SJCRH30 (cell line): ENCODE measurements around the gene CALCOCO1. TPM values are rescaled to one million over a fixed set of nuclear protein-coding genes. Genes with fewer than 3 reads are reported as not detected.

Source experiments
- DNase-seq, 2 experiments: peaks; one replicate each; pipeline ENCODE4 v3.0.0-alpha.2; 2015 to 2020
- H3K27ac ChIP-seq: fragments of 250-450 bp; sonication (Bioruptor Pico); 2 replicates; pipeline ENCODE4 v1.5.1; 2020; ENCODE audit warnings: mild to moderate bottlenecking, moderate library complexity
- H3K27me3 ChIP-seq: fragments of 250-450 bp; sonication (Bioruptor Pico); 2 replicates; pipeline ENCODE4 v1.5.1; 2020; ENCODE audit warnings: mild to moderate bottlenecking, moderate library complexity
- H3K36me3 ChIP-seq: fragments of 250-450 bp; sonication (Bioruptor Pico); 2 replicates; pipeline ENCODE4 v1.5.1; 2020; ENCODE audit warnings: mild to moderate bottlenecking, moderate library complexity
- H3K4me1 ChIP-seq: fragments of 250-450 bp; sonication (Bioruptor Pico); 2 replicates; pipeline ENCODE4 v1.5.1; 2020; ENCODE audit warnings: mild to moderate bottlenecking, moderate library complexity
- H3K4me3 ChIP-seq: fragments of 250-450 bp; sonication (Bioruptor Pico); 2 replicates; pipeline ENCODE4 v1.5.1; 2020; ENCODE audit warnings: mild to moderate bottlenecking, moderate library complexity
- H3K9me3 ChIP-seq: fragments of 250-450 bp; sonication (Bioruptor Pico); replicated peaks from 2 replicates; pipeline ENCODE4 v1.5.1; 2020; ENCODE audit warnings: mild to moderate bottlenecking, moderate library complexity
- total RNA-seq: library from RNA; depleted of rRNA; stranded (reverse); fragments of >200 nt; shearing (Covaris generic); gene quantifications from 2 replicates; pipeline ENCODE4 v1.2.3, GENCODE V29; 2014

CALCOCO1 gene
- total RNA-seq, 1 experiment from 2014 or later: 20.3 TPM

DNA sequence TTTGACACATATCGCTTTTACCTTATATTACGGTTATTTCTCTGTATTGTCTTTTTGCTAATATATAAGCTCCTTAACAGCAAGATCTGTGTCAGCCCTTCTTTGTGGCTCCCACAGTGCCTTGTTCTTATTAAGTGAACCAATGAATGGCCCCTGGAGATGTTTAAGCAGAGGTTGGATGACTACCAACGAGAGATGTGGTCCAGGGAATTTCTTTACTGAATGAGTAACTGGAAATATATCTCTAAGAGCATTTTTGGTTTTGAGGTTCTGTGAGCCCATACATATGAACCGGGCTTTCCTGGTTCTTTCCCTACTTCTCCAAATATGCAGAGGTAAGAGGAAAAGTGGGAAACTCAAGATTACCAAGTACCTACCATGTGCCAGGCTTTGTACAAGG, 23.5 kb downstream of the CALCOCO1 start:
- Histone ChIP-seq H3K36me3 (no peaks in the 10 kb centered on the region), H3K4me1 (no peaks in the 10 kb centered on the region), H3K4me3 (no peak overlapping the region), H3K9me3 (no peaks in the 10 kb centered on the region), H3K27ac (no peak overlapping the region), H3K27me3 (no peaks in the 10 kb centered on the region; the same call in none of the 2 replicates)
- no peak for DNase-seq

DNA sequence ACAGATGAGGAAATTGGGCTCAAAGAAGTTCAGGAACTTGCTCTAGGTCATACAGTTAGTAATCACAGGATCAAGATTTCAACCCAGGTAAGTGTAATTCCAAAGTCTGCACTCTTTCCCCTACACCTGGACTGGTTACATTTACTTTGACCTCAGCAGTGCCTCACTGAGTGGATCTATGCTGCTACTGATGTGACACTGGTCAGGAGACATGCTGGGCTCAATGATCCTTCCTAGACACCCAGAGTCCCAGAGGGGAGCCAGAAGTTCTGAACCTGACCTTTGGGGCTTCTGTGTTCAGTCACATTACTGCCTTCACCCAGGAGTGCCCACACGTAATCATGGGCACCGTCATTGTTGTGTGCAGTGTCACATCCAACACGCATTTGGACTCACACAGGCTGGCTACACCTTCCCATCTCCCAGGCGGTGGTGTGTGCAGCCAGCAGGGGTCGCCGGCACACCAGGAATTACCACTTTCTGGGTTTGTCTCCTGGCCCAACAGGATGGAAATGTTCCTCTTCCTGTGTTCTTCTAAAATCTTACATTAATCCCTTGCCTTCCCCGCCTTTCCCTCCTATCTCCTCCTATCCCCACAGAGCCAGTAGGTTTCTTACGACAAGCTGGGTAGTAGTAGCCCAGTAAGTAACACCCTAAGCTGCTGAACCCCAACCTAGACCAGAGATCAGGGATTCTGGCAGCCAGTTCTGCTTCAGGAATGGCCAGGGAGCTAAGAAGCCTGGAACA, 25.6 kb downstream of the CALCOCO1 start:
- no peaks in the 10 kb centered on the region; the same call in none of the 2 replicates for H3K27me3 ChIP-seq
- no peaks in the 10 kb centered on the region for H3K4me1 ChIP-seq
- peak; percentile 58 to 76 for DNase-seq
- H3K27ac ChIP-seq: no peak overlapping the region
- no peaks in the 10 kb centered on the region for H3K36me3 ChIP-seq
- no peak overlapping the region for H3K4me3 ChIP-seq
- H3K9me3 ChIP-seq: no peaks in the 10 kb centered on the region

DNA sequence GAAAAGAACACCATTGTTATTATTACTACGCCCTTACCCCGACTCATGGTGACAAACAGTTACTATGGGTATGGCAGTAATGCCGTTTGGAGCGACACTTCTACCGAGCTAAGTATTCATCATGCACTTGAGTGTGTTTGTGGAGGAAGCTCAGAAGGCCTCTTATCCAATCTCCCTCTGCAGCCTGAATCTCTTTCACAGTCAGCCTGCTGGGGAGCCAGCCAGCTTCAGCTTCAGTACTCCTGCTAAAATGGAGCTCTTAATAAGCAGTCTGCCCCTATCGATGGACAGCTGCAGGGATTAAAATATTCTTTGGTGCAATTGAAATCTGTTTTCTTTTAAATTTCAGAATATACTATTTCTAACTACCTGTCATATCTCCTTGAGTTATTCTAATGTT, 26.7 kb downstream of the CALCOCO1 start:
- no peak overlapping the region for H3K4me3 ChIP-seq
- no peaks in the 10 kb centered on the region for H3K36me3 ChIP-seq
- DNase-seq: no peak
- no peak overlapping the region for H3K27ac ChIP-seq
- no peaks in the 10 kb centered on the region; the same call in none of the 2 replicates for H3K27me3 ChIP-seq
- no peaks in the 10 kb centered on the region for H3K9me3 ChIP-seq
- no peaks in the 10 kb centered on the region for H3K4me1 ChIP-seq

DNA sequence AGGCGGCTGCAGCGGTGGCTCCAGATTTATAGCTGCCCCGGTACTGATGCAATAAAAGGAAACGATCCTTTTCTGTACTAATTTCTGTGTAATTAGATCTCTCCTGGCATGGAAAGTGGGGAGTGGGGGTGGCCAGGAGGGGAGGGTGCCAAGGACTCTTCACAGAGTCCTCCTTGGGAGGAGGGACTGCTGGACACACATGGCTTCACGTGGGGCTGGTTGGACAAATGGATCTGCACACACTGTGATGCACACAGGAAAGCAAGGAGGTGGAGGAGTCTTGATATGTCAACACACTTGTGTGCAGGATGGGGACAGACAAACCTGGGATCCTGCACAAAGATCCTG, 27.6 kb downstream of the CALCOCO1 start:
- Histone ChIP-seq H3K27ac (no peak overlapping the region), H3K36me3 (no peaks in the 10 kb centered on the region), H3K9me3 (no peaks in the 10 kb centered on the region), H3K4me3 (no peak overlapping the region), H3K27me3 (no peaks in the 10 kb centered on the region; the same call in none of the 2 replicates), H3K4me1 (no peaks in the 10 kb centered on the region)
- DNase-seq: no peak

DNA sequence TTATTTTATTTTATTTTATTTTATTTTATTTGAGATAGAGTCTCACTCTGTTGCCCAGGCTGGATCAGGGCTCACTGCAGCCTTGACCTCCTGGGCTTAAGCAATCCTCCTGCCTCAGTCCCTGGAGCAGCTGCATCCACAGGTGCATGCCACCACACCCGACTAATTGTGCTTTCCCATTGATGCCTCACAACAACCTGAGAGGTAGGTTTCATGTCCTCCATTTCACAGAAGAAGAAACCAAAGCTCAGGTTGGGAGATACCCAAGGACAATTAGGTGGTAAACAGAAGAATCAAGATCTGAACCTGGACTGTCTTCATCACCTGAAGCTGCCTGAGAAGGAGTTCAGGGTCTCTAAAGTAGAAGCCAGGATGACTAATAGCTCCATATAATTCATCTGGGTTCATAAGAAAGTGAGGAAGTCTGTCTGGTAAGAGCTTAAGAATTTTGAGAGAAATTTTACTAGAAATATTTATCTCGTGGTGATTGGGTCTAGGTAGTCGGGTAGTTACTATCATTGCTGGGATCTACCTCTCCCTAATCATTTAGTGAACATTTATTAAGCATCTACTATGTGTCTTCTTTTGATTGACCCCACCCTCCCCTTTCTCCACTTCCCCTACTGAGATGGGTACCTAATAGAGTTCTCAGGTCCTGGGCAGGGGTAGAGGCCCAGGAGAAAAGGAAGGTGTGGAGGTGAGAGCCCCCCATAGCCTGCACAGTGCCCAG, 28.1 kb downstream of the CALCOCO1 start:
- Histone ChIP-seq H3K4me3 (no peak overlapping the region), H3K9me3 (no peaks in the 10 kb centered on the region), H3K27ac (no peak overlapping the region), H3K27me3 (no peaks in the 10 kb centered on the region; the same call in 1 of the 2 replicates), H3K36me3 (no peaks in the 10 kb centered on the region), H3K4me1 (no peaks in the 10 kb centered on the region)
- DNase-seq: no peak

DNA sequence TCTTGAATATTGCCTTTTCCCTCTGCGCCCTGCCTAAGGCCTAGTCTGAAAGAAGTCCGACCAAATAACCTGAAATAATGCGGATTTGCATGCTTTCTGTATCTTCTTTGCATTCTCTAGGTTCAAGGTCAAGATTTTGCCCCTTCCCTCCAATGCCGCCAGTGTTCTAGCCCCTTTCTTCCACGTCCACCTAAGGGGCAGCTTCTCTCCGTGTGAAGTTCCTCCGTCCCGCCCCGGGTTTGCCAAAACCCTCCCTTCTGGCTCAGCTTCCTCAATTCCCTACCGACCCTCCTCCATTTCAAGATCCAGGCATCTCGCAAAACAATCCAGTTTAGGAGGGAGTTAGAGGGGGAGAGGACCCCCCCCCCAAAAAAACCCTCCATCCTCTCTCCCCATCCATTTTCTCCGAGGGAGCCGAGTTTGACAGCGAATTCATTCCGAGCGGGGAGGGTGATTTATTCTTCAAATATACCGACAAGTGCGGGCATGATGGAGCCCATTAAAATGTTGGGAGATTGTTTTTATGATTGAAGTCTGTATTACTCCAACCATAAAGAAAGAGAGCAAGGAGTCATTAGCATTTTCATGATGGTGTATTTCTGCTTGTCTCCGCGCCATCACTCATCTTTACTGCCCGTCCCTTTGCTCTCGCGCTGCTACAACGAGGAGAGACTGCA, 30.5 kb downstream of the CALCOCO1 start:
- H3K9me3 ChIP-seq: no peaks in the 10 kb centered on the region
- H3K4me3 ChIP-seq: no peak overlapping the region
- no peaks in the 10 kb centered on the region for H3K4me1 ChIP-seq
- H3K27ac ChIP-seq: no peak overlapping the region
- DNase-seq: no peak
- no peaks in the 10 kb centered on the region for H3K36me3 ChIP-seq
- H3K27me3 ChIP-seq: no peaks in the 10 kb centered on the region; the same call in 1 of the 2 replicates

DNA sequence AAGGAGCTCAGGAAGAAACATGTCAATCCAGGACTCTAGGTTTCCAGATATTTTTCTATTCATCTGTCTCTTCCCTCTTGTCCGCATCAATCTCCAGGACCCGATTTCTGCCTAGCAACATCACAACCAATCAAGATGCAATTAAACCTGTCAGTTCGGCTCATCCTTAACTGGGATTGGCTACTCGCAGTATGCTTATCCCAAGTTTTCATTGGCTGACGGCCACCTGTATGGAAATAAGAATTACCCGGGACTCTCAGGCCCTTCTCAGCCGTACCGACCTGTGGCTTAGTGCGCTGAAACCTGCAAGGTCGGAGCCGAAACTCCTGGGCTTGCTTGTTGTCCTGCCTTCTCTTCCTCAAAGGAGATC, 31.0 kb downstream of the CALCOCO1 start:
- no peak overlapping the region for H3K4me3 ChIP-seq
- no peaks in the 10 kb centered on the region for H3K4me1 ChIP-seq
- H3K36me3 ChIP-seq: no peaks in the 10 kb centered on the region
- H3K27ac ChIP-seq: no peak overlapping the region
- no peaks in the 10 kb centered on the region; the same call in 1 of the 2 replicates for H3K27me3 ChIP-seq
- H3K9me3 ChIP-seq: no peaks in the 10 kb centered on the region
- peak; percentile 28 to 57 for DNase-seq

DNA sequence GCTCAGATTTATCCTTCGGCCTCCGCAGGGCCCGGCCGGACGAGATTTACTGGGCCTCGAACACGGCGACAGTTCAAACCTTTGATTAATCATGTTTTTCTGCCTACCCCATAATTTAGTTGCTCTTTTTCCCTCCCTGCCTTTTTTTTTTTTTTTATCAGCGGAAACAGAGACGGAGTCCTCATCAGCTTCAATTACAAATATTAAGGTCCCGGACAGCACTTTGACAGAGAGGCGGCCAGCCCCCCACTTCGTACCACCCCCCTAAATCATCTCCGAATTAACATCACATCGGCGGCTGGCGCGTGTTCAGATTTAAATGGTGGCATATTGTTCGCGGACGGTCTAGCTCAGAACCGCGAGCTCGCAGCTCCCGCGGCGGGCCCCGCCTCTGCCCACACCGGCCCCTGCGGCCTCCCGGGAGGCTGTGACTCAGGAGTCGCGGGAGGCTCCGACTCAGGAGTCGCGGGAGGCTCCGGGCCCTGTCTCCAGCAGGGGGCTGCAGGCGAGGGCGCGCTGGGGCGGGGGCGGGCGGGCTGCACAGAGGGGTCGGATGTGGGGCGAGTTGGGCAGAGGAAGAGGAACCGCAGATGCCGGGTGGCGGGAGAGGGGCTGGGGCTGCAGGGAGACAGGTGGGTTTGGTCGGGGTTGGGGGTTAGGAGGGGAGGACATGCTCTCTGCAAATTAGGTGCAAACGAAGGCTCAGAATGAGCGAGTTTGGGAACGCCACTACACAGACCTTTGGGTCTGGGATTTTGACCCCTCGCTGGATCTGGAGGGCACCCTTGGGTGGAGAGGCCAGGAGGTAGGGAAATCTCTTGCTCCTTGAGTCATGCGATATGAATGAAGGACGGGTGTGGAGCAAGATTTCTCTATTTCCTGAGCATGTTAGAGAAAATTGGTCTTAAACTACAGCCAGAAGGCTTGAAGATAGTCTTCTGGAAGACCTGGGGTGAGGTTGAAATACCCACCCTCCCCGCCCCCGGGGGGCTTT, 31.8 kb downstream of the CALCOCO1 start:
- H3K27ac ChIP-seq: no peak overlapping the region
- no peaks in the 10 kb centered on the region for H3K4me1 ChIP-seq
- H3K36me3 ChIP-seq: no peaks in the 10 kb centered on the region
- no peaks in the 10 kb centered on the region; the same call in 1 of the 2 replicates for H3K27me3 ChIP-seq
- no peaks in the 10 kb centered on the region for H3K9me3 ChIP-seq
- no peak for DNase-seq
- no peak overlapping the region for H3K4me3 ChIP-seq

DNA sequence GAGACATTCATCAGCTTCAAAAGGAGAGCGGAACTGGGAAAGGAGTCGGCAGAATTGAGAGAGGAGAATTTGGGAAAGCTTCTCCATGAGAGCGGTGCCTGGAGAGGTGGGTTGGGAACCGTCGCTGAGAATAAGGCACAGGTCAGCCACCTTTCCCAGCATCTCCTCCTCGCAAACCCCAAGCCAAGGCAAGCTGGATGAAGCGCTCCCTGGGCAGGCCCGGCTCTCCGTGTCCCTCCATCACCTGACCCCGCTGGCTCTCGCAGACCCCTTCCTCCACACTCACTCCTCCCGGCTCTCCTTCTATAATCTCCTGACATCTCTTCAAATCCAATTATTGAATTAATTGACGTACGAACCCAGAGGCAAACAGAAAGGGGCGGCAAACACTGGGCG, 32.5 kb downstream of the CALCOCO1 start:
- no peaks in the 10 kb centered on the region for H3K9me3 ChIP-seq
- no peaks in the 10 kb centered on the region for H3K36me3 ChIP-seq
- no peak overlapping the region for H3K4me3 ChIP-seq
- H3K27me3 ChIP-seq: no peaks in the 10 kb centered on the region; the same call in 1 of the 2 replicates
- H3K27ac ChIP-seq: no peak overlapping the region
- H3K4me1 ChIP-seq: no peaks in the 10 kb centered on the region
- DNase-seq: no peak

DNA sequence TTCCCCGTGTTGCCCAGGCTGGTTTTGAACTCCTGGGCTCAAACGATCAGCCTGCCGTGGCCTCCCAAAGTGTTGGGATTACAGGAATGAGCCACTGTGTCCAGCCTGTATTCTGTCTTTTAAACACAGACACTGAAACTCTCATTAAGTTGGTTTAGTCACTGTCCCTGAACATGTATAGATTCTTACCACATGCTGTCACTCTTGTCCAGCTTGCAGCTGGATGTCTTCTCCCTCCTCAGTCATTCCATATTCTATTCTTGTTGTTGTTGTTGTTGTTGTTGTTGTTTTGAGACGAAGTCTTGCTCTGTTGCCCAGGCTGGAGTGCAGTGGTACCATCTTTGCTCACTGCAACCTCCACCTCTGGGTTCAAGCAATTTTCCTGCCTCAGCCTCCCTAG, 39.1 kb downstream of the CALCOCO1 start:
- no peak for DNase-seq
- H3K9me3 ChIP-seq: no peaks in the 10 kb centered on the region
- H3K36me3 ChIP-seq: no peaks in the 10 kb centered on the region
- no peak overlapping the region for H3K27ac ChIP-seq
- no peak overlapping the region for H3K4me3 ChIP-seq
- H3K4me1 ChIP-seq: no peaks in the 10 kb centered on the region
- H3K27me3 ChIP-seq: no peaks in the 10 kb centered on the region

DNA sequence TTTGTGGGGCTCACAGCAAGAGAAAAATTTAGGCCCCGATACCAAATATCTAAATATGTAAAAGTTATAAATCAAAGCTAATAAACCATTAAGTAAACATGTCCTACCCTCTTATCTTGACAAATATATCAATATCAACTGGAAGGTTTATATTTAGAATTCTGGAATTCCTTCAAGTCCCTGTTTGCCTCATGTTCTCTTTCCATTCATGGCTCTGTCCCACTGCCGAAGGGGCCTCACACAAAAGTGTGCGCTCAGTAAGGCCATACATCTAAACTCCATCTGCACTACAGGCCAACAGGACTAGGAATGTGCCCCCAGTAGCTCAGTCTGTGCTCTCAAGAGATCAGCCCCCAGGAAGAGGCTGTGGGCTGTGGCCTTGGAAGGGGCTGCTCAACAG, 40.8 kb downstream of the CALCOCO1 start:
- no peaks in the 10 kb centered on the region for H3K27me3 ChIP-seq
- no peak overlapping the region for H3K4me3 ChIP-seq
- no peaks in the 10 kb centered on the region for H3K36me3 ChIP-seq
- DNase-seq: no peak
- no peaks in the 10 kb centered on the region for H3K9me3 ChIP-seq
- no peak overlapping the region for H3K27ac ChIP-seq
- H3K4me1 ChIP-seq: no peaks in the 10 kb centered on the region

DNA sequence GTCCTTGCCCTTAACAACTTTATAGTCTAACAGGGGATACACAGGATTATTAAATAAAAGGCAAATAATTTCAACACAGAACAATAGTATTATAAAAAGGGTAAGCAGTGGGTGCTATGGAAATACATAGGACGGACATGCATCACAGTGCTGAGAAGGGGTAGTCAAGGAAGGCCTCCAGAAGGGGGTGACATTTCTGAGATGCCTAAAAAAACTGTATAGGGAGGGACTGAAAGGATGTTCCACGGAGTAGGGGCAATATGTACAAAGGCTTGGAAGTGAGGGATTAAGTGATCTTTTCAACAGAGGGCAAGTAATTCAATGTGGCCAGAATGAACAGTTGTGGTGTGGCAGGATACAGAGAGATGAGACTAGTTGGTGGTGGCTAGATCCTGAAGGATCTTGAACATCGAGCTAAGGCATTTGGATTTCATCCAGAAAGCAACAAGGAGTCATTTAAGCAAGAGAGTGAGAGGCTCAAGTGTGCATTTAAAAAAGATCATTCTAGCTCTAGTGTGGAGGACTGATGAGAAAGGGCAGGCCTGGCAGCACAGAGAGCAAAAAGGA, 42.5 kb downstream of the CALCOCO1 start:
- H3K36me3 ChIP-seq: no peaks in the 10 kb centered on the region
- no peaks in the 10 kb centered on the region for H3K4me1 ChIP-seq
- H3K4me3 ChIP-seq: no peak overlapping the region
- H3K9me3 ChIP-seq: no peaks in the 10 kb centered on the region
- no peaks in the 10 kb centered on the region for H3K27me3 ChIP-seq
- H3K27ac ChIP-seq: no peak overlapping the region
- peak in 1 of 2 experiments; percentile 9 for DNase-seq

DNA sequence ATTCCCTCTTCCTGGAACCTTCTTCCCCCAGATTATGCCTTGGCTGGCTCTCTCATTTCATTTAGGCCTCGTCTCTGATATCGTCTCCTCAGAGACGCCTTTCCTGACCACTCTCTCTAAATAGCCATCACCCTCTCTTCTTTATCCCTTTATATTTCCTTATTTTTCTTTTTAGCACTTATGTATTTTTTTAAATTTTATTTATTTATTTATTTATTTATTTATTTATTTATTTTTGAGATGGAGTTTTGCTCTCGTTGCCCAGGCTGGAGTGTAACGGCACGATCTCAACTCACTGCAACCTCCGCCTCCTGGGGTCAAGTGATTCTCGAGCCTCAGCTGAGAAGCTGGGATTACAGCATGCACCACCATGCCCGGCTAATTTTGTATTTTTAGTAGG, 43.3 kb downstream of the CALCOCO1 start:
- Histone ChIP-seq H3K4me1 (no peaks in the 10 kb centered on the region), H3K36me3 (no peaks in the 10 kb centered on the region), H3K27me3 (no peaks in the 10 kb centered on the region), H3K4me3 (no peak overlapping the region), H3K27ac (no peak overlapping the region), H3K9me3 (no peaks in the 10 kb centered on the region)
- DNase-seq: no peak

DNA sequence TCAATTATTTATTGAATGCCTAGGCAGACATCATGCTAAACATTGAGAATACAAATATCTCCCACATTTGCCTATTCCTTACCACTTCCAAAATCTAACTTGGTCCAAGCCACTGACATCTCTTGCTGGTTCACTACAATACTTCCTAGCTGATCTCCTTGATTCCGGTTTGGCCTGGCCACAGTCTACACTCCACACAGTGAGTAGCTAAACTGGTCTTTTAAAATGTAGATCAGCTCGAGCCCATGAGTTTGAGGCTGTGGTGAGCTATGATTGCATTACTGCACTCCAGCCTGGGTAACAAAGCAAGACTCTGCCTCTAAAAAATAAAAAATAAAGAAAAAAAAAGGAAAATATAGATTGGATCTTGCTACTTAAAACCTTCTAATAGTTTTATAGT, 43.8 kb downstream of the CALCOCO1 start:
- Histone ChIP-seq H3K9me3 (no peaks in the 10 kb centered on the region), H3K4me3 (no peak overlapping the region), H3K4me1 (no peaks in the 10 kb centered on the region), H3K27ac (no peak overlapping the region), H3K27me3 (no peaks in the 10 kb centered on the region), H3K36me3 (no peaks in the 10 kb centered on the region)
- DNase-seq: no peak
